ENCODE measurements around the gene METTL27.

Gene METTL27

DNA sequence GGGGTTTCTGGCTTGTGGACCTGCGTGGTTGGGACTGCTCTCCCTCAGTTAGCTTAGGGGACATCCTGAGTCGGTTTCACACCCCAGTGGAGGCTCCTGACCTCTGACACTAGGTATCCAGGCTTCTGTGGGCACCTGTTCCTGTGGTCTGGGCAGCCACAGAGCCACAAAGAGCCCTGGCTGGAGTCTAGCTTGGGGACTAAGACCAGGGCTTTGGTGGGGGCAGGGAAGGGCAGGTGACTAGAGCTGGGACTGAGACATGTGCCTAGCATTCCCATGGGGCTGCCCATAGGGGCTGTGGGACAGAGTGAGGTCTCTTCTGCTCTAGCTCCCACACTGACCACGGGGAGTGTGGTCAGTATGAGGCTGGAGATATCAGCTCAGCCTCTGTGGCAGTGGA lies 14.6 kb upstream of the METTL27 start (continued):
- TF ChIP-seq ZNF221 (tag by site-specific recombination; IDR thresholded peaks at IDR 0.05; ENCODE audit: borderline replicate concordance) (no peak), ZSCAN30 (tag by site-specific recombination; IDR thresholded peaks at IDR 0.05) (no peak), ZNF311 (tag by site-specific recombination; IDR thresholded peaks at IDR 0.05; ENCODE audit: borderline replicate concordance) (no peak)
- TF ChIP-seq, protein P1, sequence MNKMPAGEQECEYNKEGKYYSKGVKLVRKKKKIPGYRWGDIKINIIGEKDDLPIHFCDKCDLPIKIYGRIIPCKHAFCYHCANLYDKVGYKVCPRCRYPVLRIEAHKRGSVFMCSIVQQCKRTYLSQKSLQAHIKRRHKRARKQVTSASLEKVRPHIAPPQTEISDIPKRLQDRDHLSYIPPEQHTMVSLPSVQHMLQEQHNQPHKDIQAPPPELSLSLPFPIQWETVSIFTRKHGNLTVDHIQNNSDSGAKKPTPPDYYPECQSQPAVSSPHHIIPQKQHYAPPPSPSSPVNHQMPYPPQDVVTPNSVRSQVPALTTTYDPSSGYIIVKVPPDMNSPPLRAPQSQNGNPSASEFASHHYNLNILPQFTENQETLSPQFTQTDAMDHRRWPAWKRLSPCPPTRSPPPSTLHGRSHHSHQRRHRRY (tag by site-specific recombination; IDR thresholded peaks at IDR 0.05), result no peak

DNA sequence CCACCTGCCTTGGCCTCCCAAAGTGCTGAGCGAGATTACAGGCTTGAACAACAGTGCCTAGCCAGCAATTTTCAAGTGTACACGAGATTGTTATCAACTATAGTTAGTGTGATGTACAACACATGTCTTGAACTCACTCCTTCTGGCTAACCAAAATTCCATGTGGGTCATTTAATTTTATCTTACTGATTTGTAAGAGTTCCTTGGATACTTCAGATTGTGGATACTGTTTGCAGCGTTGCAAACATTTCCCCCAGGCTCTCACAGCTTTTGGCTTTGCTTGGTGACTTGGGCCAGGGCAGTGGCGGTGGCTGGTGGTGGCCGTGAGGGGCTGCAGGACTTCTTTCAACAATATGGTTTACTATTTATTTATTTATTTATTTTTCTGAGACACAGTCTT lies 10.2 kb upstream of the METTL27 start:
- Histone ChIP-seq H3K4me1 (ENCODE audit: control insufficient read depth, insufficient read depth, low read length) (peaks cover 9% of the 10 kb centered on the region), H3K9me3 (ENCODE audit: control insufficient read depth, insufficient read depth, low read depth, low read length) (no peaks in the 10 kb centered on the region), H3K27ac (ENCODE audit: extremely low read depth, low read depth, low read length) (no peak overlapping the region), H3K36me3 (ENCODE audit: control insufficient read depth in 2 of 2, insufficient read depth in 1 of 2, low read length in 2 of 2) (no peaks in the 10 kb centered on the region), H3K4me3 (ENCODE audit: low read depth, low read length) (no peak overlapping the region)
- TF ChIP-seq ZFP37 (tag by site-specific recombination; IDR thresholded peaks at IDR 0.05), result no peak
- 0 out of 2 replicates have a peak, but pooled peaks have one; percentile 11 for TF ChIP-seq SP7 (tag by site-specific recombination; IDR thresholded peaks at IDR 0.05)
- CTCF ChIA-PET, result interaction anchor here (4.0 to 5.0 kb wide), 2 partner anchors 10 to 41 kb away, joined by 24 to 40 read pairs; partner anchors contain the start of gene METTL27
- POLR2A ChIA-PET, result interaction anchor here (1.5 kb wide), 1 partner anchor 114 kb away, joined by 3 read pairs; the partner anchor contains the start of gene ABHD11

DNA sequence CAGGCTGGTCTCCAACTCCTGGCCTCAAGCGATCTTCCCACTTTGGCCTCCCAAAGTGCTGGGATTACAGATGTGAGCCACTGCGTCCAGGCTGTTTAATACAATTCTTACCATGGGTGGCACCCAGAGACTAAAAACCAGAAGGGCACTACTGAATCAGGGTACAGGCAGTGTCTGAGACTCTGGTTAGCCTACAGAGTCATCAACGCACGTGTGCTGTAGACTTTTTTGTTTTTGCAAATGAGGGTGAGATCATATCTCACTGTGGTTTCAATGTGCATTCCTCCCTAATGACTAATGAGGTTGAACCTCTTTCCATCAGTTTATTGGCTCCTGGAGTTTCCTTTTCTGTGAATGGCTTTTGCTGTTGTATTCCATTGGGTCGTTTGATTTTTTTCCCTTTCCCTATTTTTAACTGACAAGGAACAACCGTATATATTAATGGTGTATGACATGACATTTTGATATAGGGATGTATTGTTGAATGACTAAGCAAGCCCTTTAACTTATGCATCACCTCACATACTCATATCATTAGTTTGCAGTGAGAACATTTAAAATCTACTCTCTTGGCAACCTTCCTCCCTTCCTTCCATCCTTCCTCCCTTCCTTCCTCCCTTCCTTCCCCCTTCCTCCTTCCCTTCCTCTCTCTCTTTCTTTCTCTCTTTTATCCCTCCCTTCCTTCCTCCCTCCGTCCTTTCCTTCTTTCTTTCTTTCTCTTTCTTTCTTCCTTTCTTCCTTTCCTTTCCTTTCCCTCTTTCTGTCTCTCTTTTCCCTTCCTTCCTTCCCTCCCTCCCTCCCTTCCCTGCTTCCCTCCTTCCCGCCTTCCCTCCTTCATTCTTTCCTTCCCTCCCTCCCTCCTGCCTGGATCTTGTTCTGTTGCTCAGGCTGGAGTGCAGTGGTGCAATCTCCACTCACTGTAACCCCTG lies 9.4 kb upstream of the METTL27 start:
- Histone ChIP-seq H3K9me3 (ENCODE audit: control insufficient read depth, insufficient read depth, low read depth, low read length) (no peaks in the 10 kb centered on the region), H3K4me3 (ENCODE audit: low read depth, low read length) (no peak overlapping the region), H3K36me3 (ENCODE audit: control insufficient read depth in 2 of 2, insufficient read depth in 1 of 2, low read length in 2 of 2) (no peaks in the 10 kb centered on the region), H3K4me1 (ENCODE audit: control insufficient read depth, insufficient read depth, low read length) (peaks cover 9% of the 10 kb centered on the region), H3K27ac (ENCODE audit: extremely low read depth, low read depth, low read length) (peak overlapping the region; percentile 24; the same call in 1 of the 2 replicates)
- POLR2A ChIA-PET, result interaction anchor here (1.1 to 2.4 kb wide), 4 partner anchors 9 to 113 kb away, joined by 3 to 16 read pairs (median 10); partner anchors contain the start of genes ABHD11 and METTL27
- CTCF ChIA-PET, result interaction anchor here (0.6 to 5.0 kb wide), 5 partner anchors 9 to 117 kb away, joined by 3 to 40 read pairs (median 3); partner anchors contain the start of gene METTL27
- TF ChIP-seq ZBTB17 (tag by site-specific recombination; IDR thresholded peaks at IDR 0.05) (peak; percentile 86), ZEB2 (tag by site-specific recombination; IDR thresholded peaks at IDR 0.05) (peak; percentile 92), ZNF2 (tag by site-specific recombination; IDR thresholded peaks at IDR 0.05) (0 out of 2 replicates have a peak, but pooled peaks have one; percentile 18), ZNF223 (tag by site-specific recombination; IDR thresholded peaks at IDR 0.05) (peak; percentile 45; the same call in 1 of the 2 replicates), OSR2 (tag by site-specific recombination; IDR thresholded peaks at IDR 0.05) (peak; percentile 83), ZNF394 (tag by site-specific recombination; IDR thresholded peaks at IDR 0.05; ENCODE audit: borderline replicate concordance) (peak; percentile 69), ZNF24 (tag by site-specific recombination; IDR thresholded peaks at IDR 0.05) (peak; percentile 92), ZNF571 (tag by site-specific recombination; IDR thresholded peaks at IDR 0.05) (no peak), ZNF561 (tag by site-specific recombination; IDR thresholded peaks at IDR 0.05; ENCODE audit: borderline replicate concordance) (peak; percentile 37; the same call in 1 of the 2 replicates), ZNF335 (tag by site-specific recombination; conservative IDR thresholded peaks at IDR 0.05) (peak; percentile 52), ZXDB (tag by site-specific recombination; IDR thresholded peaks at IDR 0.05) (peak; percentile 84)
- TF ChIP-seq, protein P2, sequence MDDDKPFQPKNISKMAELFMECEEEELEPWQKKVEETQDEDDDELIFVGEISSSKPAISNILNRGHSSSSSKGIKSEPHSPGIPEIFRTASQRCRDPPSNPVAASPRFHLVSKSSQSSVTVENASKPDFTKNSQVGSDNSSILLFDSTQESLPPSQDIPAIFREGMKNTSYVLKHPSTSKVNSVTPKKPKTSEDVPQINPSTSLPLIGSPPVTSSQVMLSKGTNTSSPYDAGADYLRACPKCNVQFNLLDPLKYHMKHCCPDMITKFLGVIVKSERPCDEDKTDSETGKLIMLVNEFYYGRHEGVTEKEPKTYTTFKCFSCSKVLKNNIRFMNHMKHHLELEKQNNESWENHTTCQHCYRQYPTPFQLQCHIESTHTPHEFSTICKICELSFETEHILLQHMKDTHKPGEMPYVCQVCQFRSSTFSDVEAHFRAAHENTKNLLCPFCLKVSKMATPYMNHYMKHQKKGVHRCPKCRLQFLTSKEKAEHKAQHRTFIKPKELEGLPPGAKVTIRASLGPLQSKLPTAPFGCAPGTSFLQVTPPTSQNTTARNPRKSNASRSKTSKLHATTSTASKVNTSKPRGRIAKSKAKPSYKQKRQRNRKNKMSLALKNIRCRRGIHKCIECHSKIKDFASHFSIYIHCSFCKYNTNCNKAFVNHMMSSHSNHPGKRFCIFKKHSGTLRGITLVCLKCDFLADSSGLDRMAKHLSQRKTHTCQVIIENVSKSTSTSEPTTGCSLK (tag by site-specific recombination; IDR thresholded peaks at IDR 0.05), result no peak
- TF ChIP-seq, protein P3, sequence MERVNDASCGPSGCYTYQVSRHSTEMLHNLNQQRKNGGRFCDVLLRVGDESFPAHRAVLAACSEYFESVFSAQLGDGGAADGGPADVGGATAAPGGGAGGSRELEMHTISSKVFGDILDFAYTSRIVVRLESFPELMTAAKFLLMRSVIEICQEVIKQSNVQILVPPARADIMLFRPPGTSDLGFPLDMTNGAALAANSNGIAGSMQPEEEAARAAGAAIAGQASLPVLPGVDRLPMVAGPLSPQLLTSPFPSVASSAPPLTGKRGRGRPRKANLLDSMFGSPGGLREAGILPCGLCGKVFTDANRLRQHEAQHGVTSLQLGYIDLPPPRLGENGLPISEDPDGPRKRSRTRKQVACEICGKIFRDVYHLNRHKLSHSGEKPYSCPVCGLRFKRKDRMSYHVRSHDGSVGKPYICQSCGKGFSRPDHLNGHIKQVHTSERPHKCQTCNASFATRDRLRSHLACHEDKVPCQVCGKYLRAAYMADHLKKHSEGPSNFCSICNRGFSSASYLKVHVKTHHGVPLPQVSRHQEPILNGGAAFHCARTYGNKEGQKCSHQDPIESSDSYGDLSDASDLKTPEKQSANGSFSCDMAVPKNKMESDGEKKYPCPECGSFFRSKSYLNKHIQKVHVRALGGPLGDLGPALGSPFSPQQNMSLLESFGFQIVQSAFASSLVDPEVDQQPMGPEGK (tag by site-specific recombination; IDR thresholded peaks at IDR 0.05), result peak; percentile 49
- TF ChIP-seq, protein P4, sequence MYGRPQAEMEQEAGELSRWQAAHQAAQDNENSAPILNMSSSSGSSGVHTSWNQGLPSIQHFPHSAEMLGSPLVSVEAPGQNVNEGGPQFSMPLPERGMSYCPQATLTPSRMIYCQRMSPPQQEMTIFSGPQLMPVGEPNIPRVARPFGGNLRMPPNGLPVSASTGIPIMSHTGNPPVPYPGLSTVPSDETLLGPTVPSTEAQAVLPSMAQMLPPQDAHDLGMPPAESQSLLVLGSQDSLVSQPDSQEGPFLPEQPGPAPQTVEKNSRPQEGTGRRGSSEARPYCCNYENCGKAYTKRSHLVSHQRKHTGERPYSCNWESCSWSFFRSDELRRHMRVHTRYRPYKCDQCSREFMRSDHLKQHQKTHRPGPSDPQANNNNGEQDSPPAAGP (tag by site-specific recombination; IDR thresholded peaks at IDR 0.05), result peak; percentile 95
- TF ChIP-seq, protein P5, sequence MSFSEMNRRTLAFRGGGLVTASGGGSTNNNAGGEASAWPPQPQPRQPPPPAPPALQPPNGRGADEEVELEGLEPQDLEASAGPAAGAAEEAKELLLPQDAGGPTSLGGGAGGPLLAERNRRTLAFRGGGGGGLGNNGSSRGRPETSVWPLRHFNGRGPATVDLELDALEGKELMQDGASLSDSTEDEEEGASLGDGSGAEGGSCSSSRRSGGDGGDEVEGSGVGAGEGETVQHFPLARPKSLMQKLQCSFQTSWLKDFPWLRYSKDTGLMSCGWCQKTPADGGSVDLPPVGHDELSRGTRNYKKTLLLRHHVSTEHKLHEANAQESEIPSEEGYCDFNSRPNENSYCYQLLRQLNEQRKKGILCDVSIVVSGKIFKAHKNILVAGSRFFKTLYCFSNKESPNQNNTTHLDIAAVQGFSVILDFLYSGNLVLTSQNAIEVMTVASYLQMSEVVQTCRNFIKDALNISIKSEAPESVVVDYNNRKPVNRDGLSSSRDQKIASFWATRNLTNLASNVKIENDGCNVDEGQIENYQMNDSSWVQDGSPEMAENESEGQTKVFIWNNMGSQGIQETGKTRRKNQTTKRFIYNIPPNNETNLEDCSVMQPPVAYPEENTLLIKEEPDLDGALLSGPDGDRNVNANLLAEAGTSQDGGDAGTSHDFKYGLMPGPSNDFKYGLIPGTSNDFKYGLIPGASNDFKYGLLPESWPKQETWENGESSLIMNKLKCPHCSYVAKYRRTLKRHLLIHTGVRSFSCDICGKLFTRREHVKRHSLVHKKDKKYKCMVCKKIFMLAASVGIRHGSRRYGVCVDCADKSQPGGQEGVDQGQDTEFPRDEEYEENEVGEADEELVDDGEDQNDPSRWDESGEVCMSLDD (tag by site-specific recombination; IDR thresholded peaks at IDR 0.05), result peak; percentile 25; the same call in 1 of the 2 replicates
